SK-N-SH (cell line): ENCODE results near the gene PAM. TPM values are rescaled to one million over a fixed set of nuclear protein-coding genes. Genes with fewer than 3 reads are reported as not detected.

Experiments used
- CTCF ChIA-PET: fragments of 300-600, 350-600 bp; formaldehyde crosslinking; extraction: SDS; loops from one replicate; lab custom pipeline; 2021; lab: Yijun Ruan, JAX
- POLR2A ChIA-PET: fragments of 350-600 bp; sonication (Branson Sonifier 250); formaldehyde crosslinking; extraction: SDS; loops from one replicate; lab custom pipeline; 2020; ENCODE audit warnings: antibody characterized with exemption, inconsistent platforms; lab: Yijun Ruan, JAX
- DNase-seq: peaks from one replicate; pipeline ENCODE4 v3.0.0; 2012
- H2AFZ ChIP-seq: fragments of 200-600 bp; sonication (generic); 2 replicates; pipeline ENCODE4 v1.8.1; 2016; ENCODE audit warnings: antibody characterized with exemption, mild to moderate bottlenecking, low read depth
- H3F3A ChIP-seq: fragments of 200-600 bp; sonication (generic); replicated peaks from 2 replicates; pipeline ENCODE3; 2016; ENCODE audit warnings: antibody characterized with exemption, mild to moderate bottlenecking; ENCODE audit not compliant: insufficient read depth
- H3K27ac ChIP-seq, 2 experiments: fragments of 200-500 bp in 1 of 2; fragments of 200-600 bp in 1 of 2; sonication (Bioruptor generic) in 1 of 2; sonication (generic), shearing (Covaris generic) in 1 of 2; 2 replicates each; pipeline versions ENCODE4 v1.5.1 to v1.6.1; 2014 to 2016; ENCODE audit warnings: low read depth in 2 of 2, inconsistent platforms in 1 of 2, low read length in 1 of 2, mild to moderate bottlenecking in 1 of 2, mixed read lengths in 1 of 2
- H3K27me3 ChIP-seq: fragments of 200-600 bp; sonication (generic), shearing (Covaris generic); 2 replicates; pipeline ENCODE4 v1.6.1; 2016; ENCODE audit warnings: mixed run types; ENCODE audit not compliant: insufficient read depth
- H3K36me3 ChIP-seq, 2 experiments: fragments of 200-500 bp in 1 of 2; fragments of 200-600 bp in 1 of 2; sonication (Bioruptor generic) in 1 of 2; sonication (generic) in 1 of 2; replicated peaks in 1 of 2; 2 replicates each; pipeline versions ENCODE3 to v1.5.1; 2014 to 2016; ENCODE audit warnings: low read length in 1 of 2, mild to moderate bottlenecking in 1 of 2; ENCODE audit not compliant: insufficient read depth in 2 of 2, control insufficient read depth in 1 of 2
- H3K4me1 ChIP-seq, 2 experiments: fragments of 200-500 bp in 1 of 2; fragments of 200-600 bp in 1 of 2; sonication (Bioruptor generic) in 1 of 2; sonication (generic), shearing (Covaris generic) in 1 of 2; 2 replicates each; pipeline versions ENCODE4 v1.5.1 to v1.6.1; 2014 to 2016; ENCODE audit warnings: low read depth in 1 of 2, low read length in 1 of 2, mixed run types in 1 of 2; ENCODE audit not compliant: insufficient read depth in 2 of 2, control insufficient read depth in 1 of 2
- H3K4me2 ChIP-seq: fragments of 200-600 bp; sonication (generic), shearing (Covaris generic); 2 replicates; pipeline ENCODE4 v1.6.1; 2017; ENCODE audit warnings: mixed run types
- H3K4me3 ChIP-seq, 2 experiments: fragments of 200-500 bp in 1 of 2; fragments of 200-600 bp in 1 of 2; sonication (Bioruptor generic) in 1 of 2; sonication (generic), shearing (Covaris generic) in 1 of 2; 2 replicates each; pipeline versions ENCODE4 v1.5.1 to v1.8.1; 2014 to 2016; ENCODE audit warnings: low read depth in 2 of 2, inconsistent platforms in 1 of 2, low read length in 1 of 2, mild to moderate bottlenecking in 1 of 2, mixed read lengths in 1 of 2, moderate library complexity in 1 of 2
- H3K79me2 ChIP-seq: fragments of 200-600 bp; sonication (generic); 2 replicates; pipeline ENCODE4 v1.8.1; 2017; ENCODE audit warnings: mild to moderate bottlenecking; ENCODE audit not compliant: insufficient read depth
- H3K9ac ChIP-seq: fragments of 200-600 bp; sonication (generic); 2 replicates; pipeline ENCODE4 v1.6.1; 2017; ENCODE audit warnings: mixed run types
- H3K9me2 ChIP-seq: fragments of 200-600 bp; sonication (generic); 2 replicates; pipeline ENCODE4 v1.6.1; 2017; ENCODE audit warnings: mixed run types
- H3K9me3 ChIP-seq: fragments of 200-600 bp; sonication (generic); 2 replicates; pipeline ENCODE4 v1.6.1; 2017; ENCODE audit warnings: mixed run types, mild to moderate bottlenecking, moderate library complexity
- H4K20me1 ChIP-seq: fragments of 200-600 bp; sonication (generic); 2 replicates; pipeline ENCODE4 v1.6.1; 2017; ENCODE audit warnings: mild to moderate bottlenecking, mixed run types; ENCODE audit not compliant: insufficient read depth
- CTCF ChIP-seq: fragments of 200-600 bp; sonication (generic); IDR thresholded peaks from 2 replicates; pipeline ENCODE4 v1.6.1; 2017; ENCODE audit warnings: antibody characterized with exemption, mild to moderate bottlenecking, moderate library complexity
- EP300 ChIP-seq, 2 experiments: IDR thresholded peaks; 2 replicates each; pipeline versions ENCODE4 v1.4.0 to v1.6.1; 2012; ENCODE audit warnings: borderline replicate concordance in 1 of 2, low read depth in 1 of 2, low read length in 1 of 2
- FOXJ3 ChIP-seq: sonication (generic); formaldehyde crosslinking; IDR thresholded peaks from 2 replicates; pipeline ENCODE4 v1.5.1; 2020; ENCODE audit warnings: mild to moderate bottlenecking, missing genetic modification reagents
- FOXM1 ChIP-seq: IDR thresholded peaks from 2 replicates; pipeline ENCODE4 v1.4.0; 2012; ENCODE audit warnings: low read depth, mild to moderate bottlenecking
- JUND ChIP-seq: IDR thresholded peaks from 2 replicates; pipeline ENCODE4 v1.4.0; 2012
- MXI1 ChIP-seq: IDR thresholded peaks from 2 replicates; pipeline ENCODE4 v1.6.1; 2012; ENCODE audit warnings: mild to moderate bottlenecking, low read depth, low read length, improper control_type of control experiment
- NFIC ChIP-seq: IDR thresholded peaks from 2 replicates; pipeline ENCODE4 v1.4.0; 2012; ENCODE audit warnings: borderline replicate concordance
- PBX3 ChIP-seq: IDR thresholded peaks from 2 replicates; pipeline ENCODE4; 2012
- POLR2AphosphoS5 ChIP-seq: IDR thresholded peaks from 2 replicates; pipeline ENCODE4 v1.6.1; 2012; ENCODE audit warnings: low read depth, low read length
- RCOR1 ChIP-seq: fragments of 150-350 bp; IDR thresholded peaks from 2 replicates; pipeline ENCODE4 v1.6.1; 2017; ENCODE audit warnings: antibody characterized with exemption, low read length
- REST ChIP-seq: IDR thresholded peaks from 2 replicates; pipeline ENCODE4 v1.6.1; 2012; ENCODE audit warnings: mild to moderate bottlenecking, low read depth, low read length, moderate library complexity
- RFX5 ChIP-seq: IDR thresholded peaks from 2 replicates; pipeline ENCODE4 v1.6.1; 2012; ENCODE audit warnings: mild to moderate bottlenecking, improper control_type of control experiment, low read length
- SMC3 ChIP-seq: IDR thresholded peaks from 2 replicates; pipeline ENCODE4 v1.6.1; 2012; ENCODE audit warnings: low read depth, low read length, improper control_type of control experiment
- TCF12 ChIP-seq: IDR thresholded peaks from 2 replicates; pipeline ENCODE4 v1.4.0; 2012
- TEAD4 ChIP-seq: IDR thresholded peaks from 2 replicates; pipeline ENCODE4 v1.4.0; 2012; ENCODE audit warnings: mild to moderate bottlenecking, borderline replicate concordance; ENCODE audit not compliant: insufficient read depth
- ZBTB33 ChIP-seq: IDR thresholded peaks from 2 replicates; pipeline ENCODE4 v1.4.0; 2012; ENCODE audit warnings: low read depth, borderline replicate concordance
- WGBS: methylation state at CpG from one replicate; pipeline ENCODE4 v1.1.6; 2017; ENCODE audit warnings: low lambda C conversion rate; 5-methylcytosine and 5-hydroxymethylcytosine counted together
- polyA plus RNA-seq, 3 experiments: library from polyadenylated mRNA; depleted of rRNA; stranded (reverse); fragments of >200 nt; gene quantifications; 2 replicates each; pipeline ENCODE4 v1.2.3, GENCODE V29; 2012

Gene PAM
- polyA plus RNA-seq, 1 of the 3 experiments (the other 2 are of a cell fraction): 507 TPM

GRCh38 chr5:102737161-102737560, 17.9 kb upstream of the PAM start:
- Histone ChIP-seq H3K9ac (no peak overlapping the region), H3K4me1 (no peaks in the 10 kb centered on the region; a peak in 1 of 4 replicates), H3K4me3 (no peak overlapping the region), H3K9me2 (no peaks in the 10 kb centered on the region), H3K4me2 (no peak overlapping the region), H3K27ac (no peak overlapping the region), H3K36me3 (no peaks in the 10 kb centered on the region), H3K9me3 (no peaks in the 10 kb centered on the region), H4K20me1 (no peaks in the 10 kb centered on the region), H3K79me2 (no peaks in the 10 kb centered on the region), H2AFZ (no peak overlapping the region), H3F3A (no peaks in the 10 kb centered on the region), H3K27me3 (no peaks in the 10 kb centered on the region)
- TF ChIP-seq EP300 (IDR thresholded peaks at IDR 0.05; ENCODE audit: borderline replicate concordance in 1 of 2, low read depth in 1 of 2, low read length in 1 of 2) (no peak), POLR2AphosphoS5 (no peak), REST (no peak), RFX5 (no peak), FOXM1 (no peak), FOXJ3 (CRISPR knock-in tag) (no peak), TCF12 (no peak), CTCF (no peak), NFIC (no peak), MXI1 (no peak), SMC3 (no peak), ZBTB33 (no peak), RCOR1 (no peak), PBX3 (no peak), JUND (no peak), TEAD4 (no peak)
- ChIA-PET POLR2A (no interaction called here), CTCF (interaction anchor here (1.0 kb wide), 1 partner anchor 56 kb away, joined by 3 read pairs; no protein-coding TSS in a partner anchor)
- 67% methylated on average over 1 of the region's 1 CpG for WGBS
- no peak for DNase-seq
